ENCODE measurements around the gene ADAMTSL1.
"Not testable (repeated sequence)": the region's sequence is repeated elsewhere in the genome, so short reads cannot be mapped to it uniquely, and the experiment has no call there.

The ADAMTSL1 gene

GRCh38 chr9:18861609-18862544 is 387.9 kb downstream of the ADAMTSL1 start:
- no peak for DNase-seq (ENCODE audit: low read depth)

GRCh38 chr9:18863791-18864190 is 389.8 kb downstream of the ADAMTSL1 start:
- no peak for DNase-seq (ENCODE audit: low read depth)

- no peak for DNase-seq (ENCODE audit: low read depth)
Measured at GRCh38 chr9:18864516-18864915, 390.6 kb downstream of the ADAMTSL1 start.

- no peak for DNase-seq (ENCODE audit: low read depth)
Measured at GRCh38 chr9:18865542-18865941, 391.6 kb downstream of the ADAMTSL1 start.

GRCh38 chr9:18866121-18866831 is 392.3 kb downstream of the ADAMTSL1 start:
- DNase-seq (ENCODE audit: low read depth), result no peak

GRCh38 chr9:18869725-18870124 is 395.8 kb downstream of the ADAMTSL1 start:
- DNase-seq (ENCODE audit: low read depth), result no peak

GRCh38 chr9:18874069-18874468 is 400.1 kb downstream of the ADAMTSL1 start:
- no peak for DNase-seq (ENCODE audit: low read depth)

GRCh38 chr9:18874990-18875389 is 401.0 kb downstream of the ADAMTSL1 start:
- DNase-seq (ENCODE audit: low read depth), result not testable (repeated sequence)

- DNase-seq (ENCODE audit: low read depth), result no peak
Measured at GRCh38 chr9:18877984-18878383, 404.0 kb downstream of the ADAMTSL1 start.

GRCh38 chr9:18881758-18882157 is 407.8 kb downstream of the ADAMTSL1 start:
- no peak for DNase-seq (ENCODE audit: low read depth)

- no peak for DNase-seq (ENCODE audit: low read depth)
Measured at GRCh38 chr9:18887546-18887945, 413.6 kb downstream of the ADAMTSL1 start.

- DNase-seq (ENCODE audit: low read depth), result no peak
Measured at GRCh38 chr9:18888290-18888689, 414.3 kb downstream of the ADAMTSL1 start.

GRCh38 chr9:18889550-18889949 is 415.6 kb downstream of the ADAMTSL1 start:
- no peak for DNase-seq (ENCODE audit: low read depth)

- DNase-seq (ENCODE audit: low read depth), result no peak
Measured at GRCh38 chr9:18890372-18890771, 416.4 kb downstream of the ADAMTSL1 start.

GRCh38 chr9:18891946-18892670 is 418.2 kb downstream of the ADAMTSL1 start:
- no peak for DNase-seq (ENCODE audit: low read depth)

GRCh38 chr9:18893046-18893445 is 419.1 kb downstream of the ADAMTSL1 start:
- DNase-seq (ENCODE audit: low read depth), result no peak

GRCh38 chr9:18893491-18893890 is 419.5 kb downstream of the ADAMTSL1 start:
- DNase-seq (ENCODE audit: low read depth), result no peak

GRCh38 chr9:18896004-18896403 is 422.1 kb downstream of the ADAMTSL1 start:
- no peak for DNase-seq (ENCODE audit: low read depth)

- no peak for DNase-seq (ENCODE audit: low read depth)
Measured at GRCh38 chr9:18896531-18897179, 422.7 kb downstream of the ADAMTSL1 start.

- no peak for DNase-seq (ENCODE audit: low read depth)
Measured at GRCh38 chr9:18903450-18903849, 429.5 kb downstream of the ADAMTSL1 start.

GRCh38 chr9:18905028-18905882 is 431.3 kb downstream of the ADAMTSL1 start:
- DNase-seq (ENCODE audit: low read depth), result no peak

Data from activated T-cell treated with anti-CD3 and anti-CD28 coated beads for 24 hours (primary cell).